ENCODE measurements around the gene KLK15.

KLK15 gene

DNA sequence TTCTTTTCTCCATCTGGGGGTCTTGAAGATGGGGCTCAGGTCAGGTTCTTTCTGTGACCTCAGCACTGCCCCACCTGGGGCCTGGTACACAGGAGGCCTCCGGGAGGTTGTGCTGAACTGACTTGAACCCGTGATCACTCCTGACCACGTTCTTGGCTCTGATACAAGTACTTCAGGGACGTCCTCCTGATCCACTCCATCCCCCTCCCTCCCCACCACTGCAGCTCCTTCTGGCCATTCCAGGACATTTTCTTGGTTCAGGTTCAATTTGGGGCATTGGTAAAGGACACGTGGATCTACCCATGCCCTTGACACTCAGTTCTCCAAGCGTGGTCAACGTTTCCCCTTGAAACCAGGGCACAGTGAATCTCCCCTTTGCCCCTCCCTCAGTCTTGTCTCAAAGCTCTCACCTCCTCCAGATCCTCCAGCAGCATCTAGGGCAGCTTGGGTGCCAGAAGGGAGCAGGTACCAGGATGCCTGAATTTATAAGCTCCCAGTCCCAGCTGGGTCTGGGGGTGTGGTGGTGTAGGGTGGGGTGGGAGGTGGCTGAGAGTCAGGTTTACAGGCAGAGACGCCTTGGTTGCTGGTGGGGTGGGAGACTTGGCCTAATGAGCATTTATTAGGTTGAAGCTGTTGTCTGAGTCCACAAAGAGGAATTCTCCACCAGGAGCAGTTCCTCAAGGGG, at the start of gene KLK15:
KLK15 (minus strand) TSS at position 458 of the 685 bp plus-strand sequence. CDS start 2,082 bp downstream, outside the sequence.
- no peak for DNase-seq (ENCODE audit: low spot score)

GRCh38 chr19:50882188-50882587, 48.8 kb upstream of the KLK15 start:
- DNase-seq (ENCODE audit: low spot score): no peak

DNA sequence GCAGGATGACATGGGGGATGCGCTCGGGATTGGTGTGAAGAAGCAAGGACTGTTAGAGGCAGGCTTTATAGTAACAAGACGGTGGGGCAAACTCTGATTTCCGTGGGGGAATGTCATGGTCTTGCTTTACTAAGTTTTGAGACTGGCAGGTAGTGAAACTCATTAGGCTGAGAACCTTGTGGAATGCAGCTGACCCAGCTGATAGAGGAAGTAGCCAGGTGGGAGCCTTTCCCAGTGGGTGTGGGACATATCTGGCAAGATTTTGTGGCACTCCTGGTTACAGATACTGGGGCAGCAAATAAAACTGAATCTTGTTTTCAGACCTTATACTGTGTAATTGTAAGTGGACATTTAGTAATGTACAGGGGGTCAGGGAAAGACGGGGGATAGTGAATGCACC, 46.9 kb upstream of the KLK15 start:
- DNase-seq (ENCODE audit: low spot score): no peak

GRCh38 chr19:50878851-50879250, 45.5 kb upstream of the KLK15 start:
- no peak for DNase-seq (ENCODE audit: low spot score)

GRCh38 chr19:50877338-50877737, 44.0 kb upstream of the KLK15 start:
- no peak for DNase-seq (ENCODE audit: low spot score)

GRCh38 chr19:50876456-50876855, 43.1 kb upstream of the KLK15 start:
- DNase-seq (ENCODE audit: low spot score): no peak

DNA sequence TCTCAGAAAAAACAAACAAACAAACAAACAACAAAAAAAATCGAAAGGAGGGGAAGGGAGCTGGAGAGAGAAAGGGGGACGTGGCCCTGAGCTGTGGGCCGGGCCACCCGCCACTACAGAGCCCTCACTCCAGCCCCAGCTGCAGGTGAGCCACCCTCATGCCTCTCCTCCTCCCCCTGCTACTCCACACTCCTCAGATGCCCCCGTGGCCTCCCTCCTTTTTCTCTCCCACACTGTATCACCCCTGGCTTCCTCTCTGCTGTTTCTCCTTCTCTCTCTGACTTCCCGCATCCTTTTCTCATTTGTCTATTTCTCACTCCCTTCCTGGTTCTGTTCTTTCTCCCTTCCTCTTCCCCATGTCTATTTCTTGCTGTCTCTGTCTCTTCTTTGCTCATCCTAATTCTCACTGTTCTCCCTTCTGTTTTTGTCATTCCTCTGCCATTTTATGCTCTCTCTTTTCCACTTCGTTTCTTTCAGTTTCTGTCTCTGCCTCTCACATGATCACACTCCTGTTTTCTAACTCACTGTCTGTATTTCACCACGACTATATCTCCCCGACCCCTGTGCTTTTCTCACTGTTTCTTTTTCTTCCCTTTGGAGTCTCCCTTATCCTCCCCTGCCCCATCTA, 42.5 kb upstream of the KLK15 start:
- no peak for DNase-seq (ENCODE audit: low spot score)

DNA sequence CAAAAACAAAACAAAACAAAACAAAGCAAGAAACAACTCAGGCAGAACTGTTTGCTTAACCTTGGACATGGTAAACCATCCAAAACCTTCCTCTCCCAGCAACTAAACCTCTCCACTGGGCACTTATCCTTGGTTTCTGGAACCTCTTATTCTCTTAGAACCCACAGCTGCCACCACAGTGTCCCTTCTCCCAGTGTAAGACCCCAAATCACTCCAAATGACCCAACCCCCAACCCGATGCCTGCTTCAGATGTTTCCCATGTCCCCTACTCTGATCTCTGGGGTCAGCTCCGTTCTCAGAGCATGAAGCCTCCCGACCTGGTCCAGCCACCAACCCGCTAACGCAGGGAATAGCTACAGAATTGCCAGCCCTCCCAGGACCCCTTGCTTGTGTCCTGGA, 40.8 kb upstream of the KLK15 start:
- no peak for DNase-seq (ENCODE audit: low spot score)

GRCh38 chr19:50873056-50873455, 39.7 kb upstream of the KLK15 start, which contains the start of gene KLK2:
TSS of gene KLK2 (plus strand) at chr19:50873439. CDS start at chr19:50873474, 35 bp downstream.
- no peak for DNase-seq (ENCODE audit: low spot score)

- no peak for DNase-seq (ENCODE audit: low spot score)
Measured at GRCh38 chr19:50870417-50871089, 37.2 kb upstream of the KLK15 start.

DNA sequence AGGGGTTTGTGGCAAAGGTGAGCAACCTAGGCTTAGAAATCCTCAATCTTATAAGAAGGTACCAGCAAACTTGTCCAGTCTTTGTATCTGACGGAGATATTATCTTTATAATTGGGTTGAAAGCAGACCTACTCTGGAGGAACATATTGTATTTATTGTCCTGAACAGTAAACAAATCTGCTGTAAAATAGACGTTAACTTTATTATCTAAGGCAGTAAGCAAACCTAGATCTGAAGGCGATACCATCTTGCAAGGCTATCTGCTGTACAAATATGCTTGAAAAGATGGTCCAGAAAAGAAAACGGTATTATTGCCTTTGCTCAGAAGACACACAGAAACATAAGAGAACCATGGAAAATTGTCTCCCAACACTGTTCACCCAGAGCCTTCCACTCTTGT, 36.1 kb upstream of the KLK15 start:
- DNase-seq (ENCODE audit: low spot score): no peak

DNA sequence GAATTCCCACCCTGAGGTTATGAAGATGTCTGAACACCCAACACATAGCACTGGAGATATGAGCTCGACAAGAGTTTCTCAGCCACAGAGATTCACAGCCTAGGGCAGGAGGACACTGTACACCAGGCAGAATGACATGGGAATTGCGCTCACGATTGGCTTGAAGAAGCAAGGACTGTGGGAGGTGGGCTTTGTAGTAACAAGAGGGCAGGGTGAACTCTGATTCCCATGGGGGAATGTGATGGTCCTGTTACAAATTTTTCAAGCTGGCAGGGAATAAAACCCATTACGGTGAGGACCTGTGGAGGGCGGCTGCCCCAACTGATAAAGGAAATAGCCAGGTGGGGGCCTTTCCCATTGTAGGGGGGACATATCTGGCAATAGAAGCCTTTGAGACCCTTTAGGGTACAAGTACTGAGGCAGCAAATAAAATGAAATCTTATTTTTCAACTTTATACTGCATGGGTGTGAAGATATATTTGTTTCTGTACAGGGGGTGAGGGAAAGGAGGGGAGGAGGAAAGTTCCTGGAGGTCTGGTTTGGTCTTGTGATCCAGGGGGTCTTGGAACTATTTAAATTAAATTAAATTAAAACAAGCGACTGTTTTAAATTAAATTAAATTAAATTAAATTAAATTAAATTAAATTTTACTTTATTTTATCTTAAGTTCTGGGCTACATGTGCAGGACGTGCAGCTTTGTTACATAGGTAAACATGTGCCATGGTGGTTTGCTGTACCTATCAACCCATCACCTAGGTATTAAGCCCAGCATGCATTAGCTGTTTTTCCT, 28.3 kb upstream of the KLK15 start:
- DNase-seq (ENCODE audit: low spot score): no peak

- DNase-seq (ENCODE audit: low spot score): no peak
Measured at GRCh38 chr19:50861010-50861409, 27.6 kb upstream of the KLK15 start.

DNA sequence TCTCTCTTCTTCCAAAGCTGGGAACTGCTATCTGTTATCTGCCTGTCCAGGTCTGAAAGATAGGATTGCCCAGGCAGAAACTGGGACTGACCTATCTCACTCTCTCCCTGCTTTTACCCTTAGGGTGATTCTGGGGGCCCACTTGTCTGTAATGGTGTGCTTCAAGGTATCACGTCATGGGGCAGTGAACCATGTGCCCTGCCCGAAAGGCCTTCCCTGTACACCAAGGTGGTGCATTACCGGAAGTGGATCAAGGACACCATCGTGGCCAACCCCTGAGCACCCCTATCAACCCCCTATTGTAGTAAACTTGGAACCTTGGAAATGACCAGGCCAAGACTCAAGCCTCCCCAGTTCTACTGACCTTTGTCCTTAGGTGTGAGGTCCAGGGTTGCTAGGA, 26.5 kb upstream of the KLK15 start:
- no peak for DNase-seq (ENCODE audit: low spot score)

GRCh38 chr19:50858886-50859285, 25.5 kb upstream of the KLK15 start:
- no peak for DNase-seq (ENCODE audit: low spot score)

- no peak for DNase-seq (ENCODE audit: low spot score)
Measured at GRCh38 chr19:50857366-50857765, 24.0 kb upstream of the KLK15 start.

DNA sequence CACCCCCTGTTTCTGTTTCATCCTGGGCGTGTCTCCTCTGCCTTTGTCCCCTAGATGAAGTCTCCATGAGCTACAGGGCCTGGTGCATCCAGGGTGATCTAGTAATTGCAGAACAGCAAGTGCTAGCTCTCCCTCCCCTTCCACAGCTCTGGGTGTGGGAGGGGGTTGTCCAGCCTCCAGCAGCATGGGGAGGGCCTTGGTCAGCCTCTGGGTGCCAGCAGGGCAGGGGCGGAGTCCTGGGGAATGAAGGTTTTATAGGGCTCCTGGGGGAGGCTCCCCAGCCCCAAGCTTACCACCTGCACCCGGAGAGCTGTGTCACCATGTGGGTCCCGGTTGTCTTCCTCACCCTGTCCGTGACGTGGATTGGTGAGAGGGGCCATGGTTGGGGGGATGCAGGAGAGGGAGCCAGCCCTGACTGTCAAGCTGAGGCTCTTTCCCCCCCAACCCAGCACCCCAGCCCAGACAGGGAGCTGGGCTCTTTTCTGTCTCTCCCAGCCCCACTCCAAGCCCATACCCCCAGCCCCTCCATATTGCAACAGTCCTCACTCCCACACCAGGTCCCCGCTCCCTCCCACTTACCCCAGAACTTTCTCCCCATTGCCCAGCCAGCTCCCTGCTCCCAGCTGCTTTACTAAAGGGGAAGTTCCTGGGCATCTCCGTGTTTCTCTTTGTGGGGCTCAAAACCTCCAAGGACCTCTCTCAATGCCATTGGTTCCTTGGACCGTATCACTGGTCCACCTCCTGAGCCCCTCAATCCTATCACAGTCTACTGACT, 21.4 kb upstream of the KLK15 start, which contains the start of gene KLK3:
KLK3 (plus strand) TSS at position 280 of the 775 bp plus-strand sequence; CDS start at position 321, 41 bp downstream.
- no peak for DNase-seq (ENCODE audit: low spot score)

DNA sequence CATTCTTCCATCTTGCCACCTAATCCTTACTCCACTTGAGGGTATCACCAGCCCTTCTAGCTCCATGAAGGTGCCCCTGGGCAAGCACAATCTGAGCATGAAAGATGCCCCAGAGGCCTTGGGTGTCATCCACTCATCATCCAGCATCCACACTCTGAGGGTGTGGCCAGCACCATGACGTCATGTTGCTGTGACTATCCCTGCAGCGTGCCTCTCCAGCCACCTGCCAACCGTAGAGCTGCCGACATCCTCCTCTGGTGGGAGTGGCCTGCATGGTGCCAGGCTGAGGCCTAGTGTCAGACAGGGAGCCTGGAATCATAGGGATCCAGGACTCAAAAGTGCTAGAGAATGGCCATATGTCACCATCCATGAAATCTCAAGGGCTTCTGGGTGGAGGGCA, 18.2 kb upstream of the KLK15 start:
- DNase-seq (ENCODE audit: low spot score): no peak

DNA sequence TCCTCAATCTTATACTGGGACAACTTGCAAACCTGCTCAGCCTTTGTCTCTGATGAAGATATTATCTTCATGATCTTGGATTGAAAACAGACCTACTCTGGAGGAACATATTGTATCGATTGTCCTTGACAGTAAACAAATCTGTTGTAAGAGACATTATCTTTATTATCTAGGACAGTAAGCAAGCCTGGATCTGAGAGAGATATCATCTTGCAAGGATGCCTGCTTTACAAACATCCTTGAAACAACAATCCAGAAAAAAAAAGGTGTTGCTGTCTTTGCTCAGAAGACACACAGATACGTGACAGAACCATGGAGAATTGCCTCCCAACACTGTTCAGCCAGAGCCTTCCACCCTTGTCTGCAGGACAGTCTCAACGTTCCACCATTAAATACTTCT, 17.4 kb upstream of the KLK15 start:
- DNase-seq (ENCODE audit: low spot score): no peak

GRCh38 chr19:50844296-50844935, 11.0 kb upstream of the KLK15 start:
- DNase-seq (ENCODE audit: low spot score): no peak

- no peak for DNase-seq (ENCODE audit: low spot score)
Measured at GRCh38 chr19:50843701-50844221, 10.4 kb upstream of the KLK15 start.
